Activated naive CD8-positive, alpha-beta T cell (primary cell): ENCODE measurements around the gene SOX18.

Experiments used
- H3K27ac Mint-ChIP-seq: one replicate; pipeline ENCODE4 v1.8.0; 2021; ENCODE audit warnings: mixed read lengths
- H3K27me3 Mint-ChIP-seq: one replicate; pipeline ENCODE4 v1.8.0; 2021; ENCODE audit warnings: mixed read lengths
- H3K36me3 Mint-ChIP-seq: one replicate; pipeline ENCODE4 v1.8.0; 2021; ENCODE audit warnings: mixed read lengths
- H3K4me1 Mint-ChIP-seq: one replicate; pipeline ENCODE4 v1.8.0; 2021; ENCODE audit warnings: low read depth, mixed read lengths
- H3K4me3 Mint-ChIP-seq: one replicate; pipeline ENCODE4 v1.8.0; 2021; ENCODE audit warnings: mild to moderate bottlenecking, mixed read lengths
- H3K9me3 Mint-ChIP-seq: one replicate; pipeline ENCODE4 v1.8.0; 2021; ENCODE audit warnings: low read depth, mixed read lengths

Gene SOX18

DNA sequence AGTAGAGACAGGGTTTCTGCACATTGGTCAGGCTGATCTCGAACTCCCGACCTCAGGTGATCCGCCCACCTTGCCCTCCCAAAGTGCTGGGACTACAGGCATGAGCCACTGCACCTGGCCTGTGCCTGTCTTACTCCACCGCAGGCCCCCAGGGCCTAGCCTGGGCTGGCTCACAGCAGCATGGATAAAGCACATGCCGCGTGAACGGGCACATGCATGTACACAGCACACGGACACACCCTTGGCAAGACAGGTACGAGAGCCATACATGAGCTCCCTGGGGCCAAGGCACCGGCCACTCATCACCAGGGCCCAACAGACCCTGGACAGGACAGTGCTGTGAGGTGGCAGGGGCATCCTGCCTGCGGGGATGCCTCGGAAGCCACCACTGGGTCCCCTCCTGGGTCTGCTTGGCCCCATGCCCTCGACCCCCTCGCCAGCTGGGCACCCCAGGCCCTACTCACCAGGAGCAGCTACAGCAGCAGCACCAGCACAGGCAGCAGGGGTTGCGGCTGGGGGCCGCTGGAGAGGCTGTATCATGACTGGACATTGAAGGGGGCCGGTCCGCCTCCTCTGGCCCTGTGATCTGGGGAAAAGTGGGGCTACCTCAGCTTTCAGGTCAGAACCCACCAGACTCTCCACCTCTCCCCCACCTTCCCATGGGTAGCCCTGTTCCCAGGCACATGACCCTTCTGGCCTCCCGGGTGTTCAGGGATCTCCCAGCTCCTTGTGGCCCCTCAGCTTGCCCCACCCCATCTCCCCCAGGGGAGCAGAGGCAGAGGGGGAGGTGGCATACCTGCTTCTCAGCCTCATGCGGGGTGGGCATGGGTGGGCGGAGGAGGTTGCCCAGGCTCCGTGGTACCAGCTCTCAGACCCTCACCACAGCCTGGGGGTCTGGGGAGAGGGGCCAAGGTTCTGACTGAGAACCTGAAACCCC is 26.9 kb upstream of the SOX18 start:
- peak overlapping the region; percentile 79 for H3K27ac Mint-ChIP-seq
- no peaks in the 10 kb centered on the region for H3K9me3 Mint-ChIP-seq

DNA sequence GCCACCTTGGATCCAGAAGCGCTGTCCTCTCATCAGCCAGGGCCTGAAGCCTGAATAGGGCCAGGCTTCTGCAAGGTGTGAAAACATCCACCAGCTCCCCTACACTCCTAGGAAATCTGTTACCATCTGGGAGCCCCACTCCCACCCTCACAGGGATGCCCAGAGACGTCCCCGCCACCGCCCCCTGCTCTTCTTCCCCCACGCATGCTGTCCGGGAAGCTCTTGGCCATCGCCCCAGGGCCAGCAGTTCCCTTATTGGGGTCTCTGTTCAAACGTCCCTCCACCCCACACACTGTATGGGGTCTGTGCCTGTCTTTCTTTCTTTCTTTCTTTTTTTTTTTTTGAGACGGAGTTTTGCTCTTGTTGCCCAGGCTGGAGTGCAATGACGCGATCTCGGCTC is 26.1 kb upstream of the SOX18 start:
- Mint-ChIP-seq H3K4me1 (peaks cover 13% of the 10 kb centered on the region), H3K9me3 (no peaks in the 10 kb centered on the region), H3K27me3 (no peaks in the 10 kb centered on the region), H3K36me3 (no peaks in the 10 kb centered on the region), H3K27ac (peak overlapping the region; percentile 22), H3K4me3 (no peak overlapping the region)

More for the DNA sequence above, 26.9 kb upstream of the SOX18 start:
- H3K27me3 Mint-ChIP-seq: no peaks in the 10 kb centered on the region
- no peak overlapping the region for H3K4me3 Mint-ChIP-seq
- H3K4me1 Mint-ChIP-seq: peaks cover 16% of the 10 kb centered on the region
- no peaks in the 10 kb centered on the region for H3K36me3 Mint-ChIP-seq

DNA sequence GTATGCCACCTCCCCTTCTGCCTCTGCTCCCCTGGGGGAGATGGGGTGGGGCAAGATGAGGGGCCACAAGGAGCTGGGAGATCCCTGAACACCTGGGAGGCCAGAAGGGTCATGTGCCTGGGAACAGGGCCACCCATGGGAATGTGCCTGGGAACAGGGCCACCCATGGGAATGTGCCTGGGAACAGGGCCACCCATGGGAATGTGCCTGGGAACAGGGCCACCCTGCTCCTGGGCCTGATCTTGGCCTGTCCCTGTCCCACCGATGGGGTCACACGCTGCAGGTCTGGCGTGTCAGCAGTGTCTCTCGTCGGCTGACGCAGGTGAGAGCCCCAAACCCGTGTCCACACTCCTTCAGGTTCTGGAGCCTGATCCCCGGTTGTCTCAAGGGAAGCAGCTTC is 25.5 kb upstream of the SOX18 start:
- Mint-ChIP-seq H3K36me3 (no peaks in the 10 kb centered on the region), H3K9me3 (no peaks in the 10 kb centered on the region), H3K27me3 (no peaks in the 10 kb centered on the region), H3K4me1 (peaks cover 12% of the 10 kb centered on the region), H3K27ac (no peak overlapping the region), H3K4me3 (no peak overlapping the region)

DNA sequence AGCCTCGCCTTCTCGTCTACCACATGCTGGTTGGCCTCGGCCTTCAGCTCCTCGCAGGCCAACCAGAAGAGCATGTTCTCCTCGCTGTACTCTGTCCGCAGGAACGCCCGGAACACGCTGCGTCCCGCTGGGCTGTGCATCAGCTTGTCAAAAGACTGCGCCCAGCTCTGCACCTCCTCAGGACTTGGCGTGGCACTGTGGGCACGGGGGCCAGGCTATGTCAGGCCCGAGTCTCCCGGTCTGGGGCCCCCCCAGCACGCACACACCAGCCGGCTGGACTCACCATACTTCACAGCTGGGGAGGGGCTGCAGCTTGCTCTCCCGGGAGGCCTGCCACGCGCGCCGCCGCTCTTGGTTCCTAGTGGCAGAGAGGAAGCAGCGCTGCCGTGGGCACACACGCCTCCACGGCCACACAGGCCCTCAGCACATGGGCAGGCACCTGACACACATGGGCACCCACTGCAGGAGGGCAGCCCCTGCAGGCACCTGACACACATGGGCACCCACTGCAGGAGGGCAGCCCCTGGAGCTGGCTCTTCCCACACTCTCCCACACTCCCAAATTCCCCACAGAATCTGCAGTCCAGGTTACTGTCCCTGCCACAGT is 24.8 kb upstream of the SOX18 start:
- Mint-ChIP-seq H3K4me1 (peaks cover 12% of the 10 kb centered on the region), H3K36me3 (no peaks in the 10 kb centered on the region), H3K27ac (no peak overlapping the region), H3K9me3 (no peaks in the 10 kb centered on the region), H3K4me3 (no peak overlapping the region), H3K27me3 (no peaks in the 10 kb centered on the region)

DNA sequence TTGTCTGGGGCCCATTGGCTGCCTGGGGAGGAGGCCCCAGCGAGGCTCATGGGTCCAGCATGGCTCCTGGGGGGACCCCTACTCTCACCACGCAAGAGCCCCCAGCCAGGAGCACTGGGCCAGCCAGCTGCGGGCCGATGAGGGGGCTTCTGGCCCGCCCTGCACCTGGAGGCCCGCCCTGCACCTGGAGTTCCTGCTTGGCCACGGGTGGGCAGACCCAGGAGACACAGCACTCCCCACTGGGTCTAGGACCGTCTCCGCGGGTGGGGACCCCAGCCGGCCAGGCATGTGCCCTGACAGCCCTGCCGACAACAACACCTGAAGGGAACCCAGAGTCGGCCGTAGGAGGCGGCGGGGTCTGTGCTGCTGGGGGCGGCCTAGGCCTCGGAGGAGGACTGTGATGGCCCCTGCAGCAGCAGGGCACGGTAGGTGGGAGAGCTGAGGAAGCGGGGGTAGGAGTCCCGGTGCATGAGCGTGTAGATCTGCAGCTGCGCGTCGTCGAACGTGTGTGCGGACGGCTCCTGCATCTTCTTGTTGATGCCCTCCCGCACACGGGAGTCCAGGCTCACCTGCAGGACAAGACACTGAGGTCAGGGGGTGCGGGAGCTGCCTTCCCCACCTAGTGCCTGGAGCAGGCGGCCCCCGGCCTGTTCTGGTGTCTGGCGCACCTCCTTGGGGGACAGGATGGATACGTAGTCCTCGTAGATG is 24.2 kb upstream of the SOX18 start:
- H3K4me3 Mint-ChIP-seq: no peak overlapping the region
- H3K27me3 Mint-ChIP-seq: no peaks in the 10 kb centered on the region
- no peaks in the 10 kb centered on the region for H3K9me3 Mint-ChIP-seq
- no peak overlapping the region for H3K27ac Mint-ChIP-seq
- peaks cover 10% of the 10 kb centered on the region for H3K4me1 Mint-ChIP-seq
- H3K36me3 Mint-ChIP-seq: no peaks in the 10 kb centered on the region

DNA sequence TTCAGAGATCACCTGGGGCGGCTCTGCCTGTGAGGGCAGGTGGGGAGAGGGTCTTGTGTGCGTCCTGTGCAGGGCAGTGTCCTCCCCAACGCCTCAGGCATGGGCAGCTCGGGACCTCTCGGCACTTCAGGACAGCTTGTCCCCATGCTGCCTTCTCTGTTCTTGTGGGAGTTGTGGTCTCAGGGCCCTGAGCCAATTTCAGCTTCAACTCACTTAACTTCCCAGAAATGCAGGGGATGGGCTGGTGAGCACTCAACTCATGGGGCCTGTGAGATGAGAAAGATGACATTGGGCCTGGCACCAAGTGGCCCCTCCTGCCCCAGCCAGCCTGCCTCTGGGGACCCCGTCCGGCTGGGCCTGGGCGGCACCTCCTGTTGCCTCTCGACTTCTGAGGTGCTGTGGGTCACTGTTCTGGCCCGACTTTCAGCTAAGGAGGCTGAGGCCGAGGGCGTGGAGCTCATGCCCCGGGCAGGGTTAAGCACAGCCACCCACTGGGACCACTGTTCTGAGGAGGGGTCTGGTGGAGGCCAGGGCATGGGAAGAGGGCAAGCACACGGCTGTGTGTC is 23.1 kb upstream of the SOX18 start:
- H3K4me1 Mint-ChIP-seq: peaks cover 7% of the 10 kb centered on the region
- H3K36me3 Mint-ChIP-seq: no peaks in the 10 kb centered on the region
- H3K27ac Mint-ChIP-seq: peak overlapping the region; percentile 28
- H3K9me3 Mint-ChIP-seq: no peaks in the 10 kb centered on the region
- H3K4me3 Mint-ChIP-seq: no peak overlapping the region
- H3K27me3 Mint-ChIP-seq: no peaks in the 10 kb centered on the region

DNA sequence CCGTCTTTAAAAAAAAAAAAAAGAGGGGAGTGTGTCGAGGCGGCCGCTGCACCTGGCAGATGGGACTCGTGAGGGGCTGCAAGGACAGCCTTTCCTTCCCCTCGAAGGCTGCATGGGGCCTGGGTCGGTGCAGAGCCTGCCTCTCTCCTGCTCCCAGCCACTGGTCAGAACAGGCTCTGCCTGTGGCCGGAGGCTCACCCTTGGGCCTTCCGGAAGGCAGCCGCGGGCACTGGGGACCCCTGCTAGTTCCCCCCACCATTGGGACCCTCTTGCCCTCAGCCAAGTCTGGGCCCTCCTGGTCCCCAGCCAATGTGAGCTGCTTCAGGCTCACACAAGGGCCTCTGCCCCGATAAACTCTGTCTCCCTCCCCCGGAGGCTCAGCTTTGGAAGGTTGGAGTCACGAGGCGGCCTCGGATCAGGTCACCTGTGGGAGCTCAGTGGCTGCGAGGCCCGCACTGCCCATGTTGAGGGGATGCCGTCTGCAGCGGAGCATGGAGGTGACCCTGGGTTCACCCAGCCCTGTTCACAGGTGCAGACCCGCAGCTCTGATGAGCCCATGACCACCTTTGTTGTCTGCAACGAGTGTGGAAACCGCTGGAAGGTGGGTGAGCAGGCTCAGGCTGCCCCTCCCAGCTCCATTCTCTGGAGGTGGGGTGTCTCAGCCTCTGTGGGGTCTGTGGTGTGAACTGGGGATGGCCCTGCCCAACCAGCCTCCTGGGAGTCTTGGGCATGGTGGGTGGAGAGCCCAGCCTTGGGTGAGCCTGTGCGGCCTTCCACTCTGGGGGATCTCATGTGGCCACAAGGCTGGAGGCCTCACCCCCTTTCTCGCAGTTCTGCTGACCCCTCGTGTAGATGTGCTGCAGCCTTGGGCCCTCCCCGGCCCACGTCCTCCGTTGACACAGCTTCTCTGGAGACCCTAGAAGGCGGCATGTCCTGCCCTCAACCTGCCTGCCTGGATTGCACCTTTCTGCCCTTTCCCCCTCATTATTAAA is 22.2 kb upstream of the SOX18 start:
- peak overlapping the region; percentile 28 for H3K27ac Mint-ChIP-seq
- H3K4me3 Mint-ChIP-seq: no peak overlapping the region
- no peaks in the 10 kb centered on the region for H3K27me3 Mint-ChIP-seq
- no peaks in the 10 kb centered on the region for H3K36me3 Mint-ChIP-seq
- no peaks in the 10 kb centered on the region for H3K9me3 Mint-ChIP-seq
- H3K4me1 Mint-ChIP-seq: peaks cover 8% of the 10 kb centered on the region

DNA sequence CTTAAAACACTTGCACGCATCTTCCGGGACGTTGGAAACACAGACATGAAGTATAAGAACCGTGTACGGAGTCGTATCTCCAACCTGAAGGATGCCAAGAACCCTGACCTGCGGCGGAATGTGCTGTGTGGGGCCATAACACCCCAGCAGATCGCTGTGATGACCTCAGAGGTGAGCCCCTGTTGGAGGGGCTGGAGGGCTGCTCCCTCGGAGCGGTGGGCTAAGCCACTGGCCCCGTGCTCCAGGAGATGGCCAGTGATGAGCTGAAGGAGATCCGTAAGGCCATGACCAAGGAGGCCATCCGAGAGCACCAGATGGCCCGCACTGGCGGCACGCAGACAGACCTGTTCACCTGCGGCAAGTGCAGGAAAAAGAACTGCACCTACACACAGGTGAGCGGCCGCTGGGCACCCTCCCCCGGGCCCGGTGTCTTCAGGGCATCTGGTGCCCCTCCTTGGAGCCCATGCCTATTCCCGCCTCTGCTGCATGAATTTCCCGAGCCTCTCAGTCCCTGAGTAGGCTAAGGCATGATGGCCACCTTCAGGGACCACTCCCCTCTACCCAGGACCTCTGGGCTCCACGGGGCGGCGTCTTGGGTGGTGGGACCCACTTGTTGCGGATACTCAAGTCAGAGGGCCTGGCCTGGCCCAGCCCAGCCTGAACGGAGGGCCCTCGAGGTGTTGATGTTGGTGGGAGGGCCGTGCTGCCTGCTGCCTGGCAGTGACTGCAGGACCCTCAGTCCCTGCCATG is 21.0 kb upstream of the SOX18 start:
- Mint-ChIP-seq H3K27ac (no peak overlapping the region), H3K4me3 (no peak overlapping the region), H3K4me1 (peaks cover 20% of the 10 kb centered on the region), H3K27me3 (no peaks in the 10 kb centered on the region), H3K36me3 (no peaks in the 10 kb centered on the region), H3K9me3 (no peaks in the 10 kb centered on the region)

DNA sequence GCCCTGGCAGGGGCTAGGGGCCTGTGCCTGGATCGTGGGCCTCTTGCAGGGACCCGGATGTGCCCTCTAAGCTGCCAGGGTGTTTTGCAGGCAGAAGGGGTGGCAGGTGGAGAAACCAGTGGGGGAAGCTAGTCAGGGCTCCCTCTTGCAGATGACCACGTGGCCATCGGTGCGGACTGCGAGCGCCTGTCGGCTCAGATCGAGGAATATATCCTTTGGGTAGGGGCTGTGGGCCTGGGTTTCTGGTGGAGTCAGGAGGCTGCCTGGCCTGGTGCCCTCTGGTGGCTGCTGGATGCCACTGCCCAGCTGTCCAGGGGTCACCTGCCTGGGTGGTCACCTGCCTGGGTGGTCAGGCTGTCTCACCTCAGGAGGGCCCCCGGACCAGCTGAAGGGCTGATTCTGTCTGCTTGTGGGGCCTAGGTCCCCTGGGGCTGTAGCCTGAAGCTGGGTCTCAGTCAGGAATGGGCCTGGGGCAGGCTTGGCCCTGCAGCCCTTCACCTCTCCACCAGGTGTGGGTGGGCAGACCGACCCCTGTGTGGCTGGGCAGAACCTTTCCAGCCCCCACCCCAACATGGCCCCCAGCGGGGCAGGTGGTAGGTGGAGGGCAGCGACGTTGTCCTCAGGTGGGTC is 20.3 kb upstream of the SOX18 start:
- Mint-ChIP-seq H3K27me3 (no peaks in the 10 kb centered on the region), H3K4me1 (peaks cover 24% of the 10 kb centered on the region), H3K27ac (no peak overlapping the region), H3K9me3 (no peaks in the 10 kb centered on the region), H3K36me3 (no peaks in the 10 kb centered on the region), H3K4me3 (no peak overlapping the region)

DNA sequence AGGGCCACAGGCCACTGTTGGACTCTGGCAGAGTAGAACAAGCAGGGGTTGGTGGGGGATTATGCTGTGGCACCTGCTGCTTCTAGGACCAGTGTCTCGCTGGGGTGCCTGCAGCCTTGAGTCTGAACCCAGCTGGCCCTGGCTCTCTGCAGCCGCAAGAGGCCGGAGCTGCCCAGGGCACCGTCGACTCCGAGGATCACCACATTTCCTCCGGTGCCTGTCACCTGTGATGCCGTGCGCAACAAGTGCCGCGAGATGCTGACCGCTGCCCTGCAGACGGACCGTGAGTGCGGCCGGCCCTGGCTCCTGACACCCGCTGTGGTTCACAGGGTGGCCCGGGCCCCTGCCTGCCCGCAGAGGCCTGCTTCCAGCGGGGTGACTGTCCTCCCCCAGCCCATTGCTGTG is 19.8 kb upstream of the SOX18 start:
- Mint-ChIP-seq H3K9me3 (no peaks in the 10 kb centered on the region), H3K36me3 (no peaks in the 10 kb centered on the region), H3K27me3 (no peaks in the 10 kb centered on the region), H3K4me3 (no peak overlapping the region), H3K27ac (no peak overlapping the region), H3K4me1 (peaks cover 30% of the 10 kb centered on the region)

DNA sequence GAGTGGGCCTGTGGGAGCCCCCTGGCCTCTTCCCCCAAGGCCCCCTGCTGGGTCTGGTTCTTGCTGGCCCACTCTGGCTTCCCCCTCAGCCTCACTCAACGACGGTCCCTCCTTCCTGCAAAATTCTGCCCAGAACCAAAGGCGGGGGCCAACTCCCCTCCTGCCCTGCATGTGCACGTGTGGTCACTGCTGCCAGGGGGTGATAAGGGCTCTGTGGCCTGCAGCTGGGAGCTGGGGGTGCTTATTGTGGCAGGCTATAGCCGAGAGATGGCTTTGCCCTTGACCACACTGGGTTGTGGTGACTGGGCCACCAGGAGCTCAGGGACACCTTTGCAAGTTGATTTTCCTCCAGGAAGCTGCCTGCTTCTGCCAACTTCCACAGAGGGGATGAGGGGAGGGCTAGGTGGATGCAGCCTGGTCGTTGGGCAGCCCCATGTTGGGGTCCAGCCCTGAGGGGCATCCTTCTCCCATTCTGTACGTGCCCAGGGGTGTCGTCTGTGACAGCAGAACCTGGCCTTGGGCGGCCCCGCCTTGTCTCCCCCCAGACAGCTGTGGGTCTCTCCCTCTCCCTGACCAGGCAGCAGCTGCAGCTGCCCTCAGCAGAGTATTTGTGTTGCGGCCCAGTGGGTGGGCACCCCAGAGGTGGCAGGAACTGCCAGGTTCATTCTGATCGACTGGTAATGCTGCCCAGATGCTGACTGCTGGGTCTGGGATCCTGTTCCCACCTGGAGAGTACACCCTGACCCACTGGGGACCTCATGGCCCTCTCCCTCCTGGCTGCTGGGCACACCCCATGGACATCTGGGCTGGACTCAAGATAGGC is 19.2 kb upstream of the SOX18 start:
- Mint-ChIP-seq H3K9me3 (no peaks in the 10 kb centered on the region), H3K4me1 (peaks cover 36% of the 10 kb centered on the region), H3K4me3 (no peak overlapping the region), H3K27me3 (no peaks in the 10 kb centered on the region), H3K27ac (no peak overlapping the region), H3K36me3 (no peaks in the 10 kb centered on the region)

DNA sequence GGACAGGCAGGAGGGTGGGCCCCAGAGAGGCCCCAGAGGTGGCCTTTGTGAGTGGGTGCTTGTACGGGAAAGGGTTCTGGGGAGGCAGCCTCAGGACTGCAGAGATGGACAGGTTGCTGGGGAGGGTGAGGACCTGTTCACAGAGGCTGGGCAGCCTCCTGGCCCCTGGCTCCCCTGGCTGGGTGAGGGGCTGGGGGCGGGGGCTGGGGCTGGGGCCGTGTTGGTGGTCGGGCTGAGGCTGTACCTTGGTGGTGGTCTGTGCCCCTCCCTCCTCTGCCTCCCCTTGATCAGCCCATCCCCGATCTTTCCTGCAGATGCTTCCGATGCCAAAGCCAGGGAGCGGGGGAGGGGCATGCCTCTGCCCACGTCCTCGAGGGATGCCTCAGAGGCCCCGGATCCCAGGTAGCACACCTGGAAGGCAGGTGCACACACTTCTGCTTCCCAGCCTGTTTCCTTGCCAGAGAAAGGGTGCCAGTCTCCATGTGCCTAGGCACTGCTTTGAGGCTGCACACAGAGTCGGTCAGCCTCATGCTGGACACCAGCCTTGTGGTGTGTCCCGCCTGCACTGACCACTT is 18.4 kb upstream of the SOX18 start:
- no peaks in the 10 kb centered on the region for H3K27me3 Mint-ChIP-seq
- H3K4me3 Mint-ChIP-seq: no peak overlapping the region
- no peaks in the 10 kb centered on the region for H3K9me3 Mint-ChIP-seq
- peaks cover 36% of the 10 kb centered on the region for H3K4me1 Mint-ChIP-seq
- no peaks in the 10 kb centered on the region for H3K36me3 Mint-ChIP-seq
- no peak overlapping the region for H3K27ac Mint-ChIP-seq
